ENCODE results near the gene LTBP2.

LTBP2 gene

GRCh38 chr14:74611650-74612349, at the start of gene LTBP2:
Gene LTBP2, minus strand, starts transcription at chr14:74612237. Its CDS starts 293 bp downstream, at chr14:74611944.
- DNase-seq, result peak; percentile 18

- DNase-seq, result no peak
These were observed 48.8 kb upstream of the LTBP2 start for GRCh38 chr14:74660863-74661262.

GRCh38 chr14:74660167-74660566, 48.1 kb upstream of the LTBP2 start:
- no peak for DNase-seq

GRCh38 chr14:74658535-74659131, 46.6 kb upstream of the LTBP2 start:
- no peak for DNase-seq

GRCh38 chr14:74656964-74657363, 44.9 kb upstream of the LTBP2 start:
- DNase-seq, result no peak

GRCh38 chr14:74655599-74656395, 43.8 kb upstream of the LTBP2 start:
- no peak for DNase-seq

- no peak for DNase-seq
These were observed 42.9 kb upstream of the LTBP2 start for GRCh38 chr14:74654931-74655330.

- DNase-seq, result no peak
These were observed 41.5 kb upstream of the LTBP2 start for GRCh38 chr14:74653386-74654138.

- no peak for DNase-seq
These were observed 40.5 kb upstream of the LTBP2 start for GRCh38 chr14:74652541-74652940.

- no peak for DNase-seq
These were observed 39.1 kb upstream of the LTBP2 start for GRCh38 chr14:74650927-74651686.

GRCh38 chr14:74649673-74650072, 37.6 kb upstream of the LTBP2 start:
- DNase-seq, result no peak

- DNase-seq, result no peak
These were observed 37.1 kb upstream of the LTBP2 start for GRCh38 chr14:74649167-74649566.

GRCh38 chr14:74648601-74649000, 36.6 kb upstream of the LTBP2 start:
- no peak for DNase-seq

GRCh38 chr14:74647678-74648461, 35.8 kb upstream of the LTBP2 start:
- DNase-seq, result no peak

- DNase-seq, result no peak
These were observed 35.1 kb upstream of the LTBP2 start for GRCh38 chr14:74647061-74647677.

- no peak for DNase-seq
These were observed 33.9 kb upstream of the LTBP2 start for GRCh38 chr14:74645756-74646470.

GRCh38 chr14:74645244-74645643, 33.2 kb upstream of the LTBP2 start:
- DNase-seq, result no peak

- no peak for DNase-seq
These were observed 29.8 kb upstream of the LTBP2 start for GRCh38 chr14:74641601-74642391.

GRCh38 chr14:74638966-74639365, 26.9 kb upstream of the LTBP2 start:
- no peak for DNase-seq

- DNase-seq, result no peak
These were observed 26.0 kb upstream of the LTBP2 start for GRCh38 chr14:74638066-74638465.

Measured in CD4-positive, alpha-beta T cell treated with Interleukin-17A for 1 hour (primary cell).